SKM-1 treated with dmso at 0.1 percent for 144 hours (cell line): Measurements from ENCODE around the gene NT5M.
"Not testable (repeated sequence)": the region's sequence is repeated elsewhere in the genome, so short reads cannot be mapped to it uniquely, and the experiment has no call there.

ENCODE experiments used
- DNase-seq: peaks from one replicate; lab custom pipeline; 2025; ENCODE audit not compliant: unreplicated experiment; lab: John Stamatoyannopoulos, UW

The NT5M gene

DNA sequence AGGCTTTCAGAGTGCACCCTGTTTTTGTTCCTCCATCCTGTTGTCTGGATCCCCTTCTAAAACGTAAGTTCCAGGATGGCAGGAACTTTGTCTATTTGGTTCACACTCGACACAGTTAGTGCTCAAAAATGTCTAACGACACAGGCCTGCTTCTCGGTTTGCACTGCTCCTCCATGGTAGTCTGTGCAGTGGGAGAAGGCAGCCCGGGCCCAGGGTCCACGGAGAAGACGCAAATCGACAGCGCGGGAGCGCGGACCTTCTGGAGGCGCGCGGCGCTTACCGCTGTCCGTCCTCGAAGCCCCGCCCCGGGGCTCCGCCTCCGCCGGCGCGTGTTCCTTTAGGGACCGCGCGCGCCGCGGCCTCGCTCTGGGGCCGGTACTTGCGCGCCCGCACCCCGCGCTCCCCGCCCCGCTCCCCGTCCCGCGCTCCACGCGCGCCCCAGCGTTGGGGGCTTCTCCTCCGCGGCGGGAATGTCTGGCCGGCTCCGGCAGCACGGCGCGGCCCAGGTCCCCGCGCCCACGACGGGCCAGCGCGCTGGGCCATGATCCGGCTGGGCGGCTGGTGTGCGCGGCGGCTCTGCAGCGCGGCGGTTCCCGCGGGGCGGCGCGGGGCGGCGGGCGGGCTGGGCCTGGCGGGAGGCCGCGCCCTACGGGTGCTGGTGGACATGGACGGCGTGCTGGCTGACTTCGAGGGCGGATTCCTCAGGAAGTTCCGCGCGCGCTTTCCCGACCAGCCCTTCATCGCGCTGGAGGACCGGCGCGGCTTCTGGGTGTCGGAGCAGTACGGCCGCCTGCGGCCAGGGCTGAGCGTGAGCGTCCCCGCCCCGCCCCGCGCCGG lies at the start of gene NT5M:
NT5M (plus strand) TSS at position 364 of the 837 bp plus-strand sequence; CDS start at position 542, 178 bp downstream.
- DNase-seq, result peak; percentile 64

DNA sequence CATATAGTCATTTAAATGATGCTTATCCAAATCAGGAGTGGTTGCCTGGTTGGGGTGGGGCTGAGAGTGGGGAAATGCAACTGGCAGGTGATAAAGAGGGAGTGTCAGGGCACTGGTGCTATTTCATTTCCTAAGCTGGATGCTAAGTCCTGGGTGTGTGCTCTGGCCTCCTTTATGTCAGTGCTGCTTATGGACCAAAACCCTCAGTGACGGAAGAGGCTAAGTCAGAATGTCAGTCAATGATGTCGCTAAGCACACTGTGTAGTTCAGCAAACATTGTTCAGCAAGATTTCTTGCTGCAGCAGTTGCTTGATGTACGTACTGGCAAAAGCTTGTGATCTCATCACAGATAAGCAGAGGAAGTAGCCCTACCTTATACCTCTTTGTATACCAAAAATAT lies 49.8 kb upstream of the NT5M start:
- DNase-seq, result no peak

DNA sequence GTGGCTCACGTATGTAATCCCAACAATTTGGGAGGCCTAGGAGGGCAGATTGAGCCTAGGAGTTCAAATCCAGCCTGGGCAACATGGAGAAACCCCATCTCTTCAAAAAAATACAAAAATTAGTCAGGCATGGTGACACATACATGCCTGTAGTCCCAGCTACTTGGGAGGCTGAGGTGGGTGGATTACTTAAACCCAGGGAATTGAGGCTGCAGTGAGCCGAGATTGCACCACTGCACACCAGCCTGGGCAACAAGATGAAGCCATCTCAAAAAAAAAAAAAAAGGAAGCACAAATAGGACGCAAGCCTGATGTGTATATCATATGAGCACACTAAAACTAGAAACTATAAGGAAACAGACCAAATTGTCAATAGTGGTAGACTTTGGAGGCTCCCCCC lies 49.1 kb upstream of the NT5M start:
- no peak for DNase-seq

DNA sequence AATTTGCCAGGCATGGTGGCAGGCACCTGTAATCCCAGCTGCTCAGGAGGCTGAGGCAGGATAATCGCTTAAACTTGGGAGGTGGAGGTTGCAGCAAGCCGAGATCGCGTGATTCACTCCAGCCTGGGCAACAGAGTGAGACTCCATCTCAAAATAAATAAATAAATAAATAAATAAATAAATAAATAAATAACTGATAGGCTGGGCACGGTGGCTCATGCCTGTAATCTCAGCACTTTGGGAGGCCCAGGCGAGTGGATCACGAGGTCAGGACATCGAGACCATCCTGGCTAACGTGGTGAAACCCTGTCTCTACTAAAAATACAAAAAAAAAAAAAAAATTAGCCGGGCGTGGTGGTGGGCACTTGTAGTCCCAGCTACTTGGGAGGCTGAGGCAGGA lies 47.5 kb upstream of the NT5M start:
- DNase-seq, result not testable (repeated sequence)

DNA sequence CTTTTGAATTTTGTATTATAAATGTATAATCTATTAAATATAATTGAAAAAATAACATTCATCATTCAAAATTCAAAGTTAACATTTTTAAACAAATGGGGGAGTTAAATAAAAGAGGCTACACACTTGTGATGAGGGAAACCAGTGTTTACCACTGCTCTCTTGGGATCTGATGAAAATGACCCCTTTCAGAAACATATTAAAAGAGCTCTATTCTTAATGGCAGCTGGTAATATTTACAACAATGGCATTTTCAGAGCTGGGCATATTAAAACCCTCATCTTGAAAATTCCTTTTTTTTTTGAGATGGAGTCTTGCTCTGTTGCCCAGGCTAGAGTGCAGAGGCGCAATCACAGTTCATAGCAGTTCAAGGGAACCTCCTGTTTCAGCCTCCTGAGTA lies 46.9 kb upstream of the NT5M start:
- DNase-seq, result no peak

DNA sequence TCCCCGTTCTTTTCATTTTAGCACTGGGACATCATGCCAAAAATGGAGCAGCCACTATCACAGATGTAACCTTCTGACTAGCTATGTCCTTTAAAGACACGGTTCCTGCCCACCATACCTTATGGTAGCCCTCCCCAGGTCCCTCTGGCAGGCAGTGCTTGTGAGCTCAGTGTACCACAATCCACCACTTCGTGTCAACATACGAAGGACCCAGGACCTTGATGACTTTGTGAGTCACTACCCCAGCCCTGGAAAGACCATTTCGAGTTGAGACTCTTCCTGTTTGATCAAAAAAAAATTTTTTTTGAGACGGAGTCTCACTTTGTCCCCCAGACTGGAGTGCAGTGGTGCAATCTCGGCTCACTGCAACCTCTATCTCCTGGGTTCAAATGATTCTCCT lies 45.2 kb upstream of the NT5M start:
- no peak for DNase-seq

DNA sequence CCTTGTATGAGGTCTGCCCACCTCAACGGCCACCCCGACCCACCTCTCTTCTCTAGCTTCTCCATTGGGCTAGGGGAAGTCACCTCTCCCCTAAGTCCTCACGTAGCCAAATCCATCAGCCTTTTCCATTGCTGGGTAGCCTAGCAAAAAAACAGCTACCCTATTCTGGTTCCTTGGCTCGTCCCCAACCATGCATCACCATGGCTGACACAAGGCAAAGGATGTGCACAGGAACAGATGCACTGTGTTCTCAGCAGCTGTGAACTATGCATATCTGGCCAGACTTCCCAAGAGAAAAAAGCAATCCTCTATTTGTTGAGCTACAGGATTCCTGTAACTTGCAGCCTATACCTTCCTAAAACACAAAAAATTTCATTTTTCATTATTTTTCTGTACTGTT lies 44.2 kb upstream of the NT5M start:
- no peak for DNase-seq

DNA sequence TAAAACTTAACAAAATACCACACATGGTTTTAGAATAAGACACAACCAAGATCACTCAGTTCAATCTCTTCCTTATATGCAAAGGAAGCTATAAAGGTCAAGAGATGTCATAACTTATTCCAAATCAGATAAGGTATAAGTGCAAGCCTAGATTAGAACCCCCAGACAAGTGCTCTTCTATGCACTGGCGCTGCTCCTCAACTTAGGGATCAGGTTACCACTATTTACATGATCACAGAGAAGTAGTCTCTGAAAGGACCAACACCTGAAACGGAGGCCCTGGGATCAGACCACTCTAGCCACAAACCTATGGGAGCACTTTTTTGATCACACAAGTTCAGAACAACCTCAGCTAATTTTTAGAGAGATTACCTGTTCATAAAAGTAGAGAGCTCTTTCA lies 38.7 kb upstream of the NT5M start:
- DNase-seq, result no peak

DNA sequence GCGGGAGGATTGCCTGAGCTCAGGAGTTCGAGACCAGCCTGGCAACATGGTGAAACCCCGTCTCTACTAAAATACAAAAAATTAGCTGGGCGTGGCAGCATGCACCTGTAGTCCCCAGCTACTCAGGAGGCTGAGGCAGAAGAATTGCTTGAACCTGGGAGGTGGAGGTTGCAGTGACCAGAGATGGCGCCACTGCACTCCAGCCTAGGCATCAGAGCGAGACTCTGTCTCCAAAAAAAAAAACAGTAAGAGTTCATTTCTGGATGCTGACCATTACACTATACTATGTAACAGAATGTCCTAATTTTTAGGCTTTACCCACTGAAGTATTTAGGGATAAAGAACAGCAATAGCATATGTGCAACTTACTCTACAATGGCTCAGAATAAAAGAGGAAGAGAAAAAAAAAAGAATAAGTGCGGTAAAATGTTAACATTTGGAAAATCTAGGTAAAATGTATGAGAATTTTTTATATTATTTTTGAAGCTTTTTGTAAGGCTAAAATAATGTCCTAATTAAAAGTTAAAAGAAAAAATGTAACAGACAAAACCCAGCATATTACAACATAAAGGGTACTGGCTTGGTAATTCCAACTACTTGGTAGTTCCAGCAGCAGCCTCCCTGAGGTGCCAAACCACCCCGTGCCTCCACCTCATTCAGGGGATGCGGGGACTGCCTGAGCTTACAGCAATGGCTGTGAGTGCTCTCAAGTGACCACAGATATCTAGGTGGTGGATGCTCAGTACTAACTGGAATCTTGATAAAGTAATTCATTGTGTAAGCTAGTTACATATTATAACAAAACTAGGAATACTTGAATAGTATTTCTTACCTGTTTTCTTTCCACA lies 33.0 kb upstream of the NT5M start:
- DNase-seq, result no peak

DNA sequence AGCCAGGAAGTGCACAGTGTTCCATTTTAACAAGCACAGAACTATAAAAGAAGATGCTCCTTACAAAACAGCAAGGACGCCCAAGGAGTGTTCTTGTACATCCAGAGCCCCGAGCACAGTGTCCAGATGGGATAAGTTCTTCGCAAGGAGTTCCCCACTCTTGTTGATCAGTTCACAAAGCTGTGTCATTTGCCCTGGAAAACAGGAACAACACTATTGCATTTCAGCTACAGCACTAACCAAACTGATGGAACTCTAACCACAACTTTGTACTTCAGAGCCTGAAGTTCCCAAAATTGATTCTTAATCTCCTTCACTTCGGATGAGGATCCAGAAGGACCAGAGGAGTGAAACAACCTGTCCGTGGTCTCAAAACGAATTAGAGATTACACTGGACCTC lies 27.2 kb upstream of the NT5M start:
- DNase-seq, result peak; percentile 61

DNA sequence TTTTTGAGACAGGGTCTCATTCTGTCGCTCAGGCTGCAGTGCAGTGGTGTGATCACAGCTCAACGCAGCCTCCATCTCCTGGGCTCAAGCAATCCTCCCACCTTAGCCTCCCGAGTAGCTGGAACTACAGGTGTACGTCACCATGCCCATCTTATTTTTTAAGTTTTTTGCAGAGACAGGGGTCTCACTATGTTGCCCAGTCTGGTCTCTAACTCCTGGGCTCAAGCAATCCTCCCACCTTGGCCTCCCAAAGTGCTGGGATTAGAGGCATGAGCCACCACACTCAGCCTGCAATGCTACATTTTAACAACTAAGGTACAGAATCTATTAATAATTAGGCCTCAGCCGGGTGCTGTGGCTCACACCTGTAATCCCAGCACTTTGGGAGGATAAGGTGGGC lies 25.7 kb upstream of the NT5M start:
- DNase-seq, result not testable (repeated sequence)

DNA sequence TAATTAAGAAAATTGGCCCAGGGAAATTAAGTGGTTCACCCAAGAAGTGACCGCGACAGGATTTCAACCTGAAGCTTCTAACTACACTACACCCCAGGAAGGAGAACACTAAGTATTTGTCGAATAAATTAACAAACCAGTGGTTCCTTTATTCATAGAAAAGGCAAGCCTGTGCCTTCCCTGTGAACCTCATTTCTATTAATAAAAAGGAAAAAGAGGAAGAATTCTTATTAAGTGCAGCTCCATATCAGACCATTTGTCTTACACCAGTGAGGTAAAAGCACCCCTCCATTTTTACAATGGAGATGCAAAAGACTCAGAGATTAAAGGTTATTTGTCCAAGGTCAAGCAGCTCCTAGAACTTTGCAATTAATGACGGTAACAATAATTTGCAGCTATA lies 23.9 kb upstream of the NT5M start:
- DNase-seq, result no peak

DNA sequence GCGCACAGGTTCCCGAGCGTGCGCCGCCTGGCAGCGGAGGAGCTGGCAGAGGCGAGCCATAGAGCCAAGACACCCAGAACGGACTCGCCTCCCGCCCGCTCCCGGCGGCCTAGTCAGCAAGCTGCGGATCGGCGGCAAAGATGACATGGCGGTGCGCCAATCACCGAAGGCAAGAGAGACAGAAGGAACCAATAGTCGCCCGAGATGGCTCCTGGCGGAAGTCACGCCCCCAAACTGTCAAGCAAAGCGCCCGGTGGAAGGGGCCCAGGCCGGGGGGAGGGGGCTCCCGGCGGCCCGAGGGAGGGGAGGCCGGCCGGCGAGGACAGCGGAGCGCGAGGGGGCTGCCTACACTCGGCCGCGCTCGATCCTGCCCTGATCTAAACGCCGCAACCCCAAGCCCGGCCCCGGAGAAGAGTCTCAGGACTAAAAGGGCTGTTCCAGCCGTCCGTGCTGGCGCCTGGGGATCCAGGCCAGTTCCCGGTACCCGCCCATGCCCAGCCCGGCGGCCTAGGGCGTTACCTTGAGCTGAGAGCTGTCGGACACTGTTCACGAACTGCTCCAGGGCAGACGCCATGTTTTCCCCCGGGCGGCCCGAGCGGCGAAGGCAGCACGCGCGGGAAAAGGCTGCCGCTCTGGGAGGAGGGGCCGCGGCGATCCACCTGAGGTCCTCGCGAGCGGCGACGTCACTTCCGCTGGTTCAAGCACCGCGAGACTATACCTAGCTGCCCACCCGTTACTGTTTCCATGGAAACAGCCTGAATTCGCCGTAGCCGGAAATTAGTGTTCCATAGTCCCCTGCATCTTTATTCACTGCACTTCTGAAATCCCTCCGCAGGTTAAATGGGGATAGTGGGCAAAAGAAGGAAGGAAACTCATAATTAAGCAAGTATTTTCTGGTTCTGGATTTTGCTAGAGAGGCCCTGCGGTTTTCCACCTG lies 22.3 kb upstream of the NT5M start, which contains the start of gene COPS3:
COPS3 (minus strand) TSS at position 634 of the 937 bp plus-strand sequence; CDS start at position 574, 60 bp downstream.
- DNase-seq, result peak; percentile 97

DNA sequence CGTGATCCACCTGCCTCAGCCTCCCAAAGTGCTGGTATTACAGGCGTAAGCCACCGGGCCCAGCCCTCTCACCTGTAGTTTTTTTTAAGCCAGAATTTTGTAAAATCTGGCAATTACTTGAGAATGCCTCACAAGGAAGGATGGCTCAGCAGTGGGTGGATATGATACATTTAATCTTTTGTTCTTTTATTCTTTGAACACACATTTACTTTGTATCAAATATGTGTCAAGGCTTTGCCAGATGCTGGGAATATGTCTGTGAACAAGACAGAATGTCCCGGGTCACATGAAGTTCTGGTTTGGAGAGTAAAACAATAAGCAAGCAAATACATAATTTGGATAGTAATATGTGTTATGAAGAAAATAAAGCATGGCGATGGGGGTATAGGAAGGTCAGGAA lies 17.2 kb upstream of the NT5M start:
- DNase-seq, result no peak

DNA sequence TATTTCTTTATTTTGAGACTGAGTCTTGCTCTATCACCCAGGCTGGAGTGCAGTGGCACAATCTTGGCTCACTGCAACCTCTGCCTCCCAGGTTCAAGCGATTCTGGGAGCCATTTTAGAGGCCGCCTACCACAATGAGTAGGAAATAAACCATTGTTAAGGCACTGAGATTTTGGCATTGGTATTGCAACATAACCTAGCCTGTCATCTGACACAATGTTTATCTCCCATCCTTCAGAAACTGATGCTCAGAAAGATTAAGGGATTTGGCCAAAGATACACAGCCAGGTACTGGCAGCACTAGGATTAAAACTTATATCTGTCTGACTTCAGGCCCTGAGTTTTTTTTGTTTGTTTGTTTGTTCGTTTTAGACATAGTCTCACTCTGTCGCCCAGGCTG lies 14.1 kb upstream of the NT5M start:
- no peak for DNase-seq

DNA sequence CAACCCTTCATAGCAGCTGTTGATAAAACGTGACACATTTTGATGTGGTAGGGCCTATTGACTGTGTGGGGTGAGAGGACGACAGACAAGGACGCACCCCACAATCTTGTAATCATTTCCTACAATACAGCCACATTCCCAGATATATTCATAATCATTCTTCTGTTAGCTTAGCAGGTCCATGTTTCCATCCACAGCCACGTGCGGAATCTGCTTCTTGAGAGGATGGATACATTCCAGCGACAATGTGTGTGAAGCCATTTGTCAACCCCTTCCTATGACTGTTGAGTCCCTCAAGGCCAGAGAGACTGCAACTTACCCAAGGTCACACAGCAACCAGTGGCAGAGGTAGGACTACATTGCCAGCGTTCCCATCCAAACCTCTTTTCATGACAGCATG lies 13.5 kb upstream of the NT5M start:
- no peak for DNase-seq

DNA sequence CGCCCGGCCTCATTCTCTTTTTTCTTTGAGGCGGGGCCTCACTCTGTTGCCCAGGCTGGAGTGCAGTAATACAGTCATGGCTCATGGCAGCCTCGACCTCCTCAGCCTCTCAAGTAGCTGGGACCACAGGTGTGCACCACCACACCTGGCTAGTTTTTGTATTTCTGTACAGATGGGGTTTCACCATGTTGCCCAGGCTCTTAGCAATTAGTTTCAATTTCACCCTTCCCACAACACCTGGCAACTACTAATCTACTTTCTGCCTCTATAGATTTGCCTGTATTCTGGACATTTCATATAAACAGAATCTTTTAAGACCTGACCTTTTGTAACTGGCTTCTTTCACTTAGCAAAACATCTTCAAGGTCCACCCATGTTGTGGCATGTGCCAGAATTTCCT lies 8.0 kb upstream of the NT5M start:
- DNase-seq, result no peak

DNA sequence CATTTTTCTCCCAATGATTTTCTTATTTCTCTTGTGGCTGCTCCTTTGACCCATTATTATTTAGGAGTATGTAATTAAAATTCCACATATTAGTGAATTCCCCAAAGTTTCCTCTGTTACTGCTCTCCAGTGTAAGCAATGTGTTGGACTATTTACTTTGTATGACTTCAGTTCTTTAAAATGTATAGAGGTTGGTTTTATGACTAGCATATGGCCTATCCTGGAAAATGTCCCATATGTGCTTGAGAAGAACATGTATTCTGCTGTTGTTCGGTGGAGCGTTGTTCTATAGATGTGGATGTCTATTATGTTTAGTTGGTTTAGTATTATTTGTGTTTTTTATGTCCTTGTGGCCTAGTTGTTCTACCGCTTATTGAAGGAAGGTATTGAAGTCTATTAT lies 6.0 kb upstream of the NT5M start:
- DNase-seq, result no peak

DNA sequence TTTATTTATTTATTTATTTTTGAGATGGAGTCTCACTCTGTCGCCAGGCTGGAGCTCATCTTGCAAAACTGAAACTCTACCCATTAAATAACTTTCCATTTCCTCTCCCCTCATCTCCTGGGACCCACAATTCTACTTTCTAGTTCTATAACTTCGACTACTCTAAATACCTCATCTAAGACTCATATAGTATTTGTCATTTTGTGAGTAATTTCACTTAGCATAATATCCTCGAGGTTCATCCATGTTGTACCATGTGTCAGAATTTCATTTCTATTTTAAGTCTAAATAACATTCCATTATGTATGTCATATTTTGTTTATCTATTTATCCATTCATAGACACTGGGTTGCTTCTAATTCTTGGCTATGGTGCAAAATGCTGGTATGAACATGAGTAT lies 5.1 kb upstream of the NT5M start:
- DNase-seq, result no peak

DNA sequence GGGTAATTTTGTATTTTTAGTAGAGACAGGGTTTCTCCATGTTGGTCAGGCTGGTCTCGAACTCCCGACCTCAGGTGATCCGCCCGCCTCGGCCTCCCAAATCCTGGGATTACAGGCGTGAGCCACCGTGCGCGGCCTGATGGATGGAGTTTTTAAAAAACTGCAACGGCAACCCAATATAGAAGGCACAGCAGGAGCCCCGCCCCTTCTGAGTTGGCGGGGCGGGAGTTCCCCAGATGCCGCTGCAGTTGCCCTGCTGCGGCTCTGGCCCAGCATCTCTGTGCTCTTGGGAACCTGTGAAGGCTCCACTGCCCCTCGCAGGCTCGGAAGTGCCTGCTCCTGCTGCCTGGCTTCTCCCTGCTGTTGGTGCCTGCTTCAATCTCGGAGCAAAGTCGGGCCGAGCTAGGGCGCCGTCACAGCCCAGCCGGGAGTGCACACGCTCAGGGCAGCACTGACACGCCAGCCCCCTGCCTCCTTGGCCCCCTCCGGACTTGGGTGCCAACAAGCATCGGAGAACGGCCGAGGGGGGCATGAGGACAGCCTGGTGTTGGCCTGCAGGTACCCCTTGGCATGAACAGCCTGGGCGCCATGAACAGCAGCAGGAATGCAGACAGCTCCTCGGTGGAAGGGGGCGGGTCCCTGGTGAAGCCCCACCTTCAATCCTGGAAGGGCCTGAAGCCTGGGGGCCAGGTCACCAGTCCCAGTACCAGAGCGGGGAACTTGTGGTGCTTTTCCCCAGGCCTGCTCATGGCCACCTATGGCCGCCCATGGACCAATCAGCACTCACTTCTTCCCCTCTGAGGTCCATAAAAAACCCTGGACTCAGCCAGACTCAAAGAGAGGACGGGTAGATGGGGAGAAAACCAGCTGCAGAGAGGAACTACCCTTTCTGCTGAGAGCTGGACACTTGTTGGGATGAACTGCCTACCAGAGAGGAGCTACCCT lies 2.3 kb upstream of the NT5M start:
- no peak for DNase-seq
